ENCODE data around the gene EXOC2.

The EXOC2 gene

DNA sequence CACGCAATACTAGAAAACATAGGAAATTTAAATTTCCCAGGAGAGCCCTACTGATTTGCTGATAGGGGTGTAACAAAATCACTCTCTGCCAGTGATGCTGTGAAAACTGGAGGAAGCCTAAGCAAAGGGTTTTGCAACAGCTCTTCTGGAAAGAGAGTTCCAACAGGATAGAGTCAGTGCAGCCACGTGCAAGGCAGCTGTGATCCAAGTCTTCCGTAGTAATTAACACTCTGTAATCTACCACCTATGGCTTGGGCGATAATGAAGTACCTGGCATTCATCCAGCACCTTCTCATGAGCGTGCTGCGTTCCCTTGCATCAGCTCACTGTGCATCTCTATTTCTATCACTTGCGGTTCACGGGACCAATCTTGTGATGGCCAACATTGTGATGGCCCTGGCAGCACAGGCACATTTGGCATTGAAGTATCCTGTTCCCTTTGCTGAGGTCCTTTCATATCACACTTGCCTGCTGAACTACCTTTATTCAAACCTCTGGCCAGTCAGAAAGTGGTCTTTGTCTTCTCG, 253.2 kb downstream of the EXOC2 start:
- no peak for DNase-seq

DNA sequence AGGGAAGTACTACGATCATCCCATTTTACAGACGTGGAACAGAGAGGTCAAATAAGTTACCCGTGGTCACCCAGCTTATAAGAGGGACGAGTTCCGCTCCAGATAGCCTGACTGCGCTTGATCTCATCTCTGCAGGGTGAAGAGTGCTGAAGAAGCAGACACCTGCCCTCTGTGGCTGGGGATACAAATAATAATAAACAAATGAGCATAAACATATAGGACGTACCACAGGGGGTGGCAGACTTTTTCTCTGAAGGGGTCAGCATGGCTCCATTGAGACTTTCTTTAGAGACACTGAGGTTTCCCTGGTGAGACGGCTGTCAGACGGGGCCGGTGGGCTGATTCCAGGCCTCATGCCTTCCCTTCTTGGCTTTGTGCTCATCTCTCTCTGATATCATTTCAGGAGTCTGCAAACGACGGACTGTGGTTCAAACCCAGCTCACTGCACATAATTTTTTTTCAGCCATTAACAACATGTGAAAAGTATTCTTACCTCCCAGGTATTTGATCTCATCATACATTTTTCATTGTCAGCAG, 254.2 kb downstream of the EXOC2 start:
- no peak for DNase-seq

DNA sequence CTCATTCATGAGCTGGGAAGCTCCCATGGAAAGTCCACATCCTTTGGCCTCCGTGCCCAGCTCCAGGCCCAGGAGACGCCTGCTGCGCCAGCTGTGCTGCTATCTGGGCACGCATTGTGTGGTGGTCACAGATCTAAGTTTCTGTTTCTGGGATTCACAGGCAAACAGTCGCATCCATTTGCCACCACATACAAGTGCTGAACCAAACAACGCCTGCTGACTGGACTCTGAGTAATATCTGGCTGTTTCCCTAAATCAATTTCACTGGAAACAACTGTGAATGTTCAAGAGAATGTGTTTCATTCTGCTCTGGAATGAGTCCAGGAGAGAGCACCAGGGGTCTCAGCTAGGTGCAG, 255.9 kb downstream of the EXOC2 start:
- no peak for DNase-seq

DNA sequence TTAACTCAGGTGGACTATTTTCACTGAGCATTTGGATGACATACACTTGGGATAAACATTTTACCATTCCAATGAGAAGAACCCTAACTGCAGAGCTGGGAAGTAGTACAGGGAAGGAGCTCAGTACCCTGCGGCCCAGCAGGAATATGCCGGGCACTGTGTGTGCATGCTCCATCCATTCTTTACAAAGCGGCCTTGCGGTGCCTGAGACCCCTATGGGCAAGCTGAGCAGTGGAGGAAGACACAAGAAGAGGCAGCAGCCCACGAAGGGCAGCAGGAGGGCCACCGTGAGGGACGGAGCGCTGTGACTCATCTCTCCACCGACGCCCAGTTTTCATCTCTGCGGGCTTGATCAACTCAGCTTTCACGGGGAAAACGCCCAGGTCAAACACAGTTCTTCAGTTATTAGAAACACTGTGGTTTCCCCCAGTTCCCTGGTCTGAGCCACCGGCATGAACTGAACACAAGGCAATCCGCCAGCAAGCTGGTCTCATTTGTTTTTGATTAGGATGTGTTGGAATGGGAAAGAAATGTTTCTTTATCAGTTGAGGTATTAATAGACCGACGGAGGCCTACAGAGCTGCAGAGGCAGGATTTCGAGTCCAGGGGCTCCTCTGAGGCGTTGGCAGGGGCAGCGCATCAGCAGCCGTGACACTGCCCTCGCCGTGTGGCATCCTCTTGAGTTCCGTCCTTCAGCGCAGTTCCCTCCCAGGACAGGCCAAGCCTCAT, 256.5 kb downstream of the EXOC2 start:
- no peak for DNase-seq

DNA sequence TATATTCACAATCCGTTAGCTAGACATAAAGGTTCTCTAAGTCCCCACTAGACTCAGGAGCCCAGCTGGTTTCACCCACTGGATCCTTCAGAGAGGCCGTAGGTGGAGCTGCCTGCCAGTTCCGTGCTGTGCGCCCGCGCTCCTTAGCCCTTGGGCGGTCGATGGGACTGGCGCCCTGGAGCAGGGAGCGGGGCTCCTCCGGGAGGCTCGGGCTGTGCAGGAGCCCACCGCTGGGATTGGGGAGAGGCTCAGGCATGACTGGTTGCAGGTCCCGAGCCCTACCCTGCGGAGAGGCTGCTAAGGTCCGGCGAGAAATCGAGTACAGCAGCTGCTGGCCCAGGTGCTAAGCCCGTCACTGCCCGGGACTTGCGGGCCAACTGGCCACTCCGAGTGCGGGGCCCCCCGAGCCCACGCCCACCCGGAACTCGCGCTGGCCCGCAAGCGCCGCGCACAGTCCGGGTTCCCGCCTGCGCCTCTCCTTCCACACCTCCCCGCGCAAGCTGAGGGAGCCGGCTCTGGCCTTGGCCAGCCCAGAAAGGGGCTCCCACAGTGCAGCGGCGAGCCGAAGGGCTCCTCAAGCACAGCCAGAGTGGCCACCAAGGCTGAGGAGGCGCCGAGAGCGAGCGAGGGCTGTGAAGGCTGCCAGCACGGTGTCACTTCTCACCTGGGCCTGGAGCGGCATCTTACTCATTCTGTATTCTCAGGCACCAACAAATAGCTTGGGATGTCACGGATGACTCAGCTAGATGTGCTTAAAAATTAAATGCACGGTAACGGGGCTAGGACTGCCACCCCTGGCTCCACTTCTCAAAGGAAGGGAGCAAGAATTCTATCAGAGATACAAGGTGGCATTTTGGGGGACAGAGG, 257.3 kb downstream of the EXOC2 start:
- DNase-seq, result no peak

Measured in NCI-H1930 (cell line).